Subcutaneous abdominal adipose tissue (tissue), 5 donors: ENCODE measurements around the gene TCF7L2.
A peak's percentile ranks its signal among the peaks of the same experiment; 100 is the strongest.

Experiments
- H3K27ac ChIP-seq: one replicate; pipeline ENCODE4 v1.7.0; 2013; ENCODE audit warnings: low read depth, mild to moderate bottlenecking, inconsistent platforms, low read length, moderate library complexity
- H3K27me3 ChIP-seq, 5 donors: one replicate each; pipeline ENCODE4 v1.7.0; 2013; ENCODE audit warnings: low read length in 5 of 5, inconsistent platforms in 1 of 5; ENCODE audit not compliant: control insufficient read depth in 5 of 5, insufficient read depth in 4 of 5
- H3K36me3 ChIP-seq, 5 donors: one replicate each; pipeline ENCODE4 v1.7.0; 2013; ENCODE audit warnings: low read length in 5 of 5; ENCODE audit not compliant: control insufficient read depth in 5 of 5, insufficient read depth in 5 of 5
- H3K4me1 ChIP-seq, 5 donors: one replicate each; pipeline ENCODE4 v1.7.0; 2013; ENCODE audit warnings: low read length in 5 of 5, mild to moderate bottlenecking in 3 of 5, moderate library complexity in 1 of 5; ENCODE audit not compliant: control insufficient read depth in 5 of 5, insufficient read depth in 5 of 5
- H3K4me3 ChIP-seq, 5 donors: one replicate each; pipeline ENCODE4 v1.7.0; 2013; ENCODE audit warnings: low read length in 5 of 5, low read depth in 1 of 5
- H3K9ac ChIP-seq, 5 donors: one replicate each; pipeline ENCODE4 v1.7.0; 2013; ENCODE audit warnings: low read length in 5 of 5, mild to moderate bottlenecking in 4 of 5, moderate library complexity in 3 of 5
- H3K9me3 ChIP-seq, 5 donors: one replicate each; pipeline ENCODE4 v1.7.0; 2013; ENCODE audit warnings: low read length in 5 of 5; ENCODE audit not compliant: control insufficient read depth in 5 of 5
- donor health status: healthy.
- donor health status: healthy.
- donor health status: healthy.
- donor health status: healthy.
- donor health status: healthy.

Gene TCF7L2

DNA sequence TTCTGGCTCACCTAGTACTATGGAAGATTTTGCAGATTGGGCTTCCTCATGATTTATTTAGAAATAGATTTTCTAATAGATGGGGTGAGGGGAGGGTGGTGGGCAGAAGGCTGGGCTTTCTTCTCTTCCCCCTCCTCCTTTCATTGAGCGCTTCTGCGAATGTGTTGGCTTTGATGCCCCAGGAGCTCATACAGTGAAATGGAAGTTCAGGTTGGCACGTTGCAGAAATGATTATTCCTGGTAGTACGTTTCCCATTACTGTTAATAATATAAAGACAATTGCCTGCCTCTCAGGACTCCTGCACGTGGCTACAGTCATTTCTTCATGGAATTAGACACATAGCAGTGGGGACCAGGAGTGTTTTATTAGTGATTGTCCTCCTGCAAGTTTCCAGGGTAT, 39.8 kb downstream of the TCF7L2 start:
- peaks cover 4 to 12% (median 11%) of the 10 kb centered on the region in 5 donors for H3K36me3 ChIP-seq
- no peaks in the 10 kb centered on the region for H3K9me3 ChIP-seq
- no peaks in the 10 kb centered on the region for H3K27me3 ChIP-seq
- no peak overlapping the region for H3K4me3 ChIP-seq
- H3K9ac ChIP-seq: no peak overlapping the region
- H3K27ac ChIP-seq: no peak overlapping the region
- H3K4me1 ChIP-seq: peaks cover 0 to 43% (median 27%) of the 10 kb centered on the region in 5 donors

DNA sequence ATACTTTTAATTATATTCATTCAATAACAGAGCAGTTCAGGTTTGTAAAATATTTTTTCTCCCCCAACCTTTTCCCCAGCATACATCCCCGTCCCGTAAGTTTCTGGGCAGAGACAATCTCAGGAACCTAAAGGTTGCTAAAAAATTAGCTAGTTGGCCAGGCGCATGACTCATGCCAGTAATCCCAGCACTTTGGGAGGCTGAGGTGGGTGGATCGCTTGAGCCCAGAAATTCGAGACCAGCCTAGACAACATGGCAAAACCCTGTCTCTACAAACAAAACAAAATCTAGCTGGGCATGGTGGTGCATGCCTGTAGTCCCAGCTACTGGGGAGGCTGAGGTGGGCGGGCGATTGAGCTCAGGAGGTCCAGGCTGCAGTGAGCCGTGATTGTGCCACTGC, 40.2 kb downstream of the TCF7L2 start:
- Histone ChIP-seq H3K36me3 (peaks cover 4 to 12% (median 11%) of the 10 kb centered on the region in 5 donors), H3K27me3 (no peaks in the 10 kb centered on the region), H3K4me3 (no peak overlapping the region), H3K27ac (no peak overlapping the region), H3K9ac (no peak overlapping the region), H3K9me3 (no peaks in the 10 kb centered on the region), H3K4me1 (peaks cover 4 to 43% (median 27%) of the 10 kb centered on the region in 5 donors)

DNA sequence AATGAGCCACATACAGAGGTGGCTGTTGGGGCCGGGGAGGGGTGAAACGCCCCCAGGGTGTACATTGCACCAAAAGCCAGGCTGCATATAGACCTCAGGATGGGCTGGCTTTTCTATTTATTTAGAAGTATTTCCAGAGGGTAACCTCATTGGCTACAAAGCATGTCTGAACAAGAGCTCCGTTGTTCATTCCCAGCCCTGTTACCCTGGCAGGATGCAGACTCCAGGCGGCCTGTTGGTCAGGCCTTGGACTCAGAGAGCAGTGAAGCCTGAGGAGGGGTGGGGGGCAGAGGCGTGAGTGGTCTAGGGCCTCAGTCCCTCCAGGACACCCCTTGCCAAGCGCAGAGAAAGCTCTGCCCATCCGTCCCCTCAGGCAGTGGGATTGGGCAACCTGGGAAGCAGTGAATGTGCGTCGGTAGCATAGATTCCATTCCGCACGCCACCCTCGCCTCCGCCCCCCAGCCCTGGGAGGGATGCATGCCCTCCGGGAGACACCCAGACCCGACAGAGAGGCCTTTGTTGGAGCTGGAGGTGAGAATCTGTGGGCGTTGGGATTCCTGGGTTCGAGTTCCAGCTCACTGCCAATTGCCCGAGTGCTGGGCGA, 41.9 kb downstream of the TCF7L2 start:
- Histone ChIP-seq H3K4me3 (no peak overlapping the region), H3K27me3 (no peaks in the 10 kb centered on the region), H3K9ac (no peak overlapping the region), H3K27ac (no peak overlapping the region), H3K36me3 (peaks cover 1 to 12% (median 11%) of the 10 kb centered on the region in 5 donors), H3K9me3 (no peaks in the 10 kb centered on the region), H3K4me1 (peaks cover 7 to 38% (median 18%) of the 10 kb centered on the region in 5 donors)

DNA sequence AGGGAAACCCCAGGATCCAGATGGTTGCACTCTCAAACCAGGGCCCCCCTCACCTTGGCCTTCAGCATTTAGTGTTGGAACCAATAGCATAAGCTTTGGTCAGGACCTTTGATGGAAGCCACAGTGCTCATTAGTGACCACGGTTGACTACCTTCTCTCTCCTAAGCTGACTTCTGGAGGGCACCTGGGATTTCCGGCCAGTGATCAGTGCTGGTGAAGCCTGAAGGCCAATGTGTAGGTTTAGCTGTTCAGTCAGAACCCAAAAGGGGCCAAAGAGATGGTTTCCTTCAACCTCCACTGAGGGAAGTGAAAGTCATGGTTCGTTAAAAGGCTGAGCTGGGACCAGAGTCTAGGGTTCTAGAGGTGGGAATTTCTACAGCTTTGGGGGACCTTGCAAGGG, 46.4 kb downstream of the TCF7L2 start:
- Histone ChIP-seq H3K9me3 (no peaks in the 10 kb centered on the region), H3K27ac (peak overlapping the region; percentile 78), H3K4me3 (no peak overlapping the region), H3K36me3 (peaks cover 0 to 10% (median 5%) of the 10 kb centered on the region in 5 donors), H3K9ac (no peak overlapping the region), H3K27me3 (no peaks in the 10 kb centered on the region), H3K4me1 (peaks cover 7 to 47% (median 32%) of the 10 kb centered on the region in 5 donors)

DNA sequence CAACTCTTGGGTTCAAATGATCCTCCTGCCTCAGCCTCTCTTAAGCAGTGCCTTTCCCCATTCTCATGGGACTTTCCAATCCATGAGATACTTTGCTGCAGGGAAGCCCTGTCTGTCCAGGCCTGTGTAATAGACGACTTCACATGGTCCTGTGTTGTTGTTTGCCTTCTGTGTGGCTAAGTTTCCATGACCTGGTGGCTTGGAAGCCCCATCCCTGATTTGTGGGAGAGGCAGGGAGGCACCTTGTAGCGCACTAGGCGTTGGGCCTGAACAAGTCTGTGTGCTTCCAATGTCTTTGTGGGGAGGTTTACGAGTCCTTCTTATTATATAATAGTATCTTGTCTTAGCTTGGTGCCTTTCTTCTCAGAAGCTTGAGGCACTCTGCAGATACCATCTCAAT, 49.1 kb downstream of the TCF7L2 start:
- H3K27me3 ChIP-seq: no peaks in the 10 kb centered on the region
- H3K27ac ChIP-seq: no peak overlapping the region
- no peak overlapping the region for H3K4me3 ChIP-seq
- H3K36me3 ChIP-seq: peaks cover 0 to 3% (median 2%) of the 10 kb centered on the region in 5 donors
- H3K4me1 ChIP-seq: peaks cover 7 to 52% (median 46%) of the 10 kb centered on the region in 5 donors
- no peaks in the 10 kb centered on the region for H3K9me3 ChIP-seq
- H3K9ac ChIP-seq: no peak overlapping the region

DNA sequence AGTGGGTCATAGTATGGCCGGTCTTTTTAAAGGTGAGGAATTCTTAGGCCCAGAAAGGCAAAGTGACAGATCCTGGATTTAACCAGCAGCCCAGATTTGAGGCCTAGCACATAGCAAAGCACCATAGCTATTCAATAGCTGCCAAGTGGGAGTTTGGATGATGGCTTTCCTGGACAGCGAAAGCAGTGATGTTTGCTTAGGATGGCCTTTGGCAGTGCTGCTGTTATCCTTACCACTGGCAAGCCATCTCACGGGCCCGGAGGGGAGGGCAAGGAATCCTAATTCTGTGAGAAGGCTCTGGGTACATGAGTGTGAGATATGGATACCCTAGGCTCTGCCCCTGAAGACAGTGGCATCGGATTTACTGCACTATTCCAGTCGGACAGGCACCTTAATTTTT, 50.4 kb downstream of the TCF7L2 start:
- H3K27me3 ChIP-seq: no peaks in the 10 kb centered on the region
- H3K9me3 ChIP-seq: no peaks in the 10 kb centered on the region
- H3K36me3 ChIP-seq: peaks cover 0 to 3% (median 2%) of the 10 kb centered on the region in 5 donors
- H3K27ac ChIP-seq: no peak overlapping the region
- H3K9ac ChIP-seq: peak overlapping the region in 1 of 5 donors; percentile 4
- H3K4me1 ChIP-seq: peaks cover under 1 to 53% (median 44%) of the 10 kb centered on the region in 5 donors
- H3K4me3 ChIP-seq: no peak overlapping the region

DNA sequence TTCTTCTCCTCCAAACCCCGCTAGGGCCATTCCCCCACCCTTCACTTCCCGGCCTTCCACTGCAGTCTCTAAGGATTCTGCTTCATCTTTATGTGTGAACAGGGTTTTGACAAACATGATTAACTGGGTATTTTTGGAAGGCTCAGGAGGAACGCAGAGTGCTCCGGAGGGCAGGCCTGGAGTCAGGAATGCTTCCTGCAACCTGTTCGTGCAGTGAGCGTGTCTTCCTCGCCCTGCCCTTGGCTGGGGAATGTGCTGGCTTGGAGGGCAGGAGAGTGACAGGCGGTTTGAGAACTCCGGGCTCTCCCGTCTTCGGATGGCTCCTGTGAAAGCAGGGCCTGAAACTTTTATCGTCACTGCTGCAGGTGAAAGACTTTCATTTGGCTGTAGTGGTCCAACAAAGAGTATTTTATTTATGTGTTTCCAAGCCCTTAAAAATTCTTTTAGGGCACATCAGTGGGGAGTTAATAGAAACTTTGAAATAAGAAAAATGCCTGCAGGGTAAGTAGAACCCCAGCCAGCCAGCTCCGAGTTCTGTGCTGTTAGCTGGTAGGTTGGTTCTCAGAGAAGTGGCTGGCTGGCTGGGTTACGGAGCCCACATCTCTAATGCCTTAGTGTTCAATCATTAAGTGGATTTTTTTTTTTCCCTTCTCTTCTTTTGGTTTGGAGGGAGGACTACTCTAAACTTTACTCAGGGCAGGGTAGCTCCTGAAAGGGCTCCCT, 51.0 kb downstream of the TCF7L2 start:
- H3K4me3 ChIP-seq: no peak overlapping the region
- peak overlapping the region in 1 of 5 donors; percentile 4 for H3K9ac ChIP-seq
- no peaks in the 10 kb centered on the region for H3K27me3 ChIP-seq
- no peaks in the 10 kb centered on the region for H3K9me3 ChIP-seq
- H3K4me1 ChIP-seq: peaks cover 0 to 54% (median 38%) of the 10 kb centered on the region in 5 donors
- H3K27ac ChIP-seq: no peak overlapping the region
- peaks cover 0 to 3% (median 2%) of the 10 kb centered on the region in 5 donors for H3K36me3 ChIP-seq

DNA sequence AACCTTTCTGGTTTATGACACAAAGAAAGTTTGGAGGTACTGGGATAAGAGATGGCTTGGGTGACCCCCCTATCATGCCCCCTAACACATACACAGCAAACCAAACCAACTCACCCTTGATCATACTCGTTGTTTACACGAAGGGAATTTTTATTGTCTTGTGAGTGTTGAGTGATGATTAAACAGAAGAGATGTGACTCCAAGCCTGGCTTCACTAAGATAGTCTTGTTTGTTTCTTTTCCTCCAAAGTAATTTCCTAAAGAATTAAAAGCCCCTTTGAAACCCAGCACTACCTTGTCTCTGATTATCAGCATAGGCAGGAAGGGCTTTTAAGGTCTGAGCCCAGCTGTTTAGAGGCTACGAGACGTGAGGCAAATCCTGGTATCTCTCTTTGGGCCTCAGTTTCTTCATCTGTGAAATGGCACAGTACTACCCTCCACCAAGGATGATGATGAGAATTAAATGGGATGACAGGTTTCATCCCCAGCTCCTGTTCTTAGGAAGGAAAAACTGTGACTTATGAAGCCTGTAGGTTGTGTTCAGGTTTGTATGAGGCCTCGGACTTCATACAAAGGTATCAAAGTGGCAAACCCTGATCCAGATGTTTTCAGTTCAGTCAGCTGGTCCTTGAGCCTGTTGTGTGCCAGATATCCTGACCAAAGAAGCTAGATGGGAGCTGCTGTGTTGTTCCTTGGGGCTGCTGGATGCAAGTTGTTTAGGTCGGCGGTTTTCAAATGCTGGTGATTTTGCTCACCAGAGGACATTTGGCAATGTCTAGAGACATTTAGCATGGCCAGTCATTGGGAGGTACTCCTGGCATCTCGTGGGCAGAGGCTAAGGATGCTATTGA, 51.8 kb downstream of the TCF7L2 start:
- Histone ChIP-seq H3K4me3 (no peak overlapping the region), H3K36me3 (peaks cover 0 to 3% (median 2%) of the 10 kb centered on the region in 5 donors), H3K9me3 (no peaks in the 10 kb centered on the region), H3K27me3 (no peaks in the 10 kb centered on the region), H3K27ac (no peak overlapping the region), H3K9ac (peak overlapping the region in 1 of 5 donors; percentile 33), H3K4me1 (peaks cover 0 to 58% (median 44%) of the 10 kb centered on the region in 5 donors)

DNA sequence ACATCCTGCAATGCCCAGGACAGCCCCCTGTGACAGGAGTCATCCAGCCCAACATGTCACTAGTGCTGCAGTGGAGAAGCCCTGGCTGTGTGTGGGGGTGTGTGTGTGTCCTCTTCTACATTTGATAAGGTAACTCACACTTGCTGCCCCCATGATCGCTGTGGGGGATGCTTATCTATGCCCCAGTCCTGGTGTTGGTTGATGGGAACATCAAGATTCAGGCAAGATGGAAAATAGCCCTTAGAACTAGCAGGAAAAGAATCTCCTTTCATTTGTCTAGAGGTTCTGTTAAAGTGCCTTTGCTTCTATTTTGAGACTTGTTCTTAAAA, 52.4 kb downstream of the TCF7L2 start:
- Histone ChIP-seq H3K4me3 (no peak overlapping the region), H3K36me3 (peaks cover 0 to 3% (median 2%) of the 10 kb centered on the region in 5 donors), H3K9me3 (no peaks in the 10 kb centered on the region), H3K4me1 (peaks cover 0 to 61% (median 45%) of the 10 kb centered on the region in 5 donors), H3K9ac (peak overlapping the region in 1 of 5 donors; percentile 33), H3K27me3 (no peaks in the 10 kb centered on the region), H3K27ac (no peak overlapping the region)

DNA sequence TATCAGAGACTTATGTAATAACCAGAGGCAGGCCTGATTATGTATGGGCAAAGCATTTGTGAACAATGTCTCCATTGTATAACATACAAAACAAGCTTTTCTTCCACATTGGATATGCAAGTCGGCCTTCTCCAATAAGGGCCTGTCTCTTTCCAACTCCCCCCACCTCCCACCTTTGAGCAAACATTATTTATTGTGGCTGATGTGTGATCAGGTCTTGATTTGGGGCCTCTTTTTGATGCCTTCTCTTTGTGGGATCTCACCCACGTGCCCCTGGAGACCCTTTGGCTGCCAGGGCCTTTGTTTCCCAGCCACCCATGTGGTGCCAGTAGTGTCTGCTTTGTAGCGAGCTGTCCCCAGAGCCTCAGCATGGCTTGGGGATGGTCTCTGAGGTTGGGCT, 53.0 kb downstream of the TCF7L2 start:
- no peak overlapping the region for H3K4me3 ChIP-seq
- no peaks in the 10 kb centered on the region for H3K9me3 ChIP-seq
- H3K4me1 ChIP-seq: peaks cover 0 to 62% (median 50%) of the 10 kb centered on the region in 5 donors
- H3K36me3 ChIP-seq: peaks cover 0 to 4% (median 3%) of the 10 kb centered on the region in 5 donors
- no peak overlapping the region for H3K9ac ChIP-seq
- H3K27ac ChIP-seq: no peak overlapping the region
- no peaks in the 10 kb centered on the region for H3K27me3 ChIP-seq
